ENCODE results near the gene CCIN. TPM values are rescaled to one million over a fixed set of nuclear protein-coding genes. Genes with fewer than 3 reads are reported as not detected.

The CCIN gene
- total RNA-seq, 1 experiment from 2014 or later = 0.13 TPM

DNA sequence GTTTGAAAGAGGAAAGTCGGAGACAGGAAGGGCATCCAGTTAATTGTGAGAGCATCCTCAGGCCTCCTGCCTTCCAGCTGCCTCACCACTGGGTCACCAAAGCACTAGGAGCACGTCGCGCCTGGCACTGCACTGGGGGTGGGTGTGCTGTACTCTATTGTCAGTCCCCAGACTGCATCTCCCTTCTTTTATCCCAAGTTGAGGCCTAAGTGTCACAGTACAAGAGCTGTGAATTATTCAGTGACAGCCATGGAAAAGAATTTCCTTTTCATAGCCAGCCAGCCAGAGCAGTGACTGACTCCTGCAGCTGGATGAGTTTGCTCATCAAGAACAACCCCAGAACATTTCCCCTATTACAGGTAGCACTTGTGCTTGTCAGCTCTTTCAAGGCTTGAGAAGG, 37.8 kb downstream of the CCIN start:
- in situ Hi-C loops (cut with HindIII; ENCODE audit: low pct_unique_long_range_greater_than_20kb, low sequenced_read_pairs) = no loop called here
- intact Hi-C loops (cut with micrococcal nuclease; ENCODE audit: unreplicated experiment) = no loop called here
- no TSS peak for BruUV-seq (replicated peaks)

DNA sequence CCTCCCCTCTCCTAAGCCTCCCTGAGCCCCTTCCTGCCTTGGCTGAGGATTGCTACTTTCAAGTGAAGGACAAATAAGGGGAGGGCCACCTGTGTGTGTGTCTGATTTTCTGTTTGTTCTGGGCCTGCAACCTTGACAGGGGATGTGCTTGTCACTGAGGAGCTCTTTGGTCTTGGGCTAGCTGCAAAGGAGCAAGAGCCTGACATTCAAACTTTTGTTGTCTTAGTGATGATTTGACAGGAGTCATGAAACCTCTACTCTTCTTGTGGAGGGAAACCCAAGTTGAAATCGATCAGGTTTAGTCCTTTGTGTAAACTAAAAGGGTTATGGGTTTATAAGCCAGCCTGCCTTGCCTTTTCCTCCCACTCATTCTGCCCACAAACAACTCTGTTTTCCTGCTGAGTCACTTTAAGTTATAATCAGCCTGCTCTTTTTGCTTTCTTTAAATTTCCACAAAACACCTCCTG, 38.4 kb downstream of the CCIN start:
- H3K4me1 ChIP-seq (ENCODE audit: control insufficient read depth, insufficient read depth, low read length) = peaks cover 11% of the 10 kb centered on the region; the same call in 1 of the 2 replicates
- DNase-seq (ENCODE audit: low read depth, low spot score) (no peak), ATAC-seq (no peak)
- BruUV-seq (replicated peaks) = no TSS peak
- ChIA-PET POLR2A (interaction anchor here (0.5 to 0.8 kb wide), 2 partner anchors 17 to 18 kb away, joined by 3 to 4 read pairs; no protein-coding TSS in a partner anchor), CTCF (no interaction called here)
- intact Hi-C loops (cut with micrococcal nuclease; ENCODE audit: unreplicated experiment) = no loop called here
- peak overlapping the region; percentile 25; the same call in 1 of the 2 replicates for H3K27ac ChIP-seq (ENCODE audit: low read length)
- TF ChIP-seq, protein P1, sequence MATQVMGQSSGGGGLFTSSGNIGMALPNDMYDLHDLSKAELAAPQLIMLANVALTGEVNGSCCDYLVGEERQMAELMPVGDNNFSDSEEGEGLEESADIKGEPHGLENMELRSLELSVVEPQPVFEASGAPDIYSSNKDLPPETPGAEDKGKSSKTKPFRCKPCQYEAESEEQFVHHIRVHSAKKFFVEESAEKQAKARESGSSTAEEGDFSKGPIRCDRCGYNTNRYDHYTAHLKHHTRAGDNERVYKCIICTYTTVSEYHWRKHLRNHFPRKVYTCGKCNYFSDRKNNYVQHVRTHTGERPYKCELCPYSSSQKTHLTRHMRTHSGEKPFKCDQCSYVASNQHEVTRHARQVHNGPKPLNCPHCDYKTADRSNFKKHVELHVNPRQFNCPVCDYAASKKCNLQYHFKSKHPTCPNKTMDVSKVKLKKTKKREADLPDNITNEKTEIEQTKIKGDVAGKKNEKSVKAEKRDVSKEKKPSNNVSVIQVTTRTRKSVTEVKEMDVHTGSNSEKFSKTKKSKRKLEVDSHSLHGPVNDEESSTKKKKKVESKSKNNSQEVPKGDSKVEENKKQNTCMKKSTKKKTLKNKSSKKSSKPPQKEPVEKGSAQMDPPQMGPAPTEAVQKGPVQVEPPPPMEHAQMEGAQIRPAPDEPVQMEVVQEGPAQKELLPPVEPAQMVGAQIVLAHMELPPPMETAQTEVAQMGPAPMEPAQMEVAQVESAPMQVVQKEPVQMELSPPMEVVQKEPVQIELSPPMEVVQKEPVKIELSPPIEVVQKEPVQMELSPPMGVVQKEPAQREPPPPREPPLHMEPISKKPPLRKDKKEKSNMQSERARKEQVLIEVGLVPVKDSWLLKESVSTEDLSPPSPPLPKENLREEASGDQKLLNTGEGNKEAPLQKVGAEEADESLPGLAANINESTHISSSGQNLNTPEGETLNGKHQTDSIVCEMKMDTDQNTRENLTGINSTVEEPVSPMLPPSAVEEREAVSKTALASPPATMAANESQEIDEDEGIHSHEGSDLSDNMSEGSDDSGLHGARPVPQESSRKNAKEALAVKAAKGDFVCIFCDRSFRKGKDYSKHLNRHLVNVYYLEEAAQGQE (IDR thresholded peaks at IDR 0.05; ENCODE audit: insufficient read depth in 1 of 2, low read depth in 2 of 2, low read length in 1 of 2) = no peak
- TF ChIP-seq SIN3A (IDR thresholded peaks at IDR 0.05; ENCODE audit: borderline replicate concordance, insufficient read depth, low read depth, low read length) (no peak), POLR2AphosphoS5 (IDR thresholded peaks at IDR 0.05; ENCODE audit: low read depth, low read length) (no peak), TCF7L2 (IDR thresholded peaks at IDR 0.05; ENCODE audit: low read depth, low read length) (no peak)
- TF ChIP-seq, protein P2, sequence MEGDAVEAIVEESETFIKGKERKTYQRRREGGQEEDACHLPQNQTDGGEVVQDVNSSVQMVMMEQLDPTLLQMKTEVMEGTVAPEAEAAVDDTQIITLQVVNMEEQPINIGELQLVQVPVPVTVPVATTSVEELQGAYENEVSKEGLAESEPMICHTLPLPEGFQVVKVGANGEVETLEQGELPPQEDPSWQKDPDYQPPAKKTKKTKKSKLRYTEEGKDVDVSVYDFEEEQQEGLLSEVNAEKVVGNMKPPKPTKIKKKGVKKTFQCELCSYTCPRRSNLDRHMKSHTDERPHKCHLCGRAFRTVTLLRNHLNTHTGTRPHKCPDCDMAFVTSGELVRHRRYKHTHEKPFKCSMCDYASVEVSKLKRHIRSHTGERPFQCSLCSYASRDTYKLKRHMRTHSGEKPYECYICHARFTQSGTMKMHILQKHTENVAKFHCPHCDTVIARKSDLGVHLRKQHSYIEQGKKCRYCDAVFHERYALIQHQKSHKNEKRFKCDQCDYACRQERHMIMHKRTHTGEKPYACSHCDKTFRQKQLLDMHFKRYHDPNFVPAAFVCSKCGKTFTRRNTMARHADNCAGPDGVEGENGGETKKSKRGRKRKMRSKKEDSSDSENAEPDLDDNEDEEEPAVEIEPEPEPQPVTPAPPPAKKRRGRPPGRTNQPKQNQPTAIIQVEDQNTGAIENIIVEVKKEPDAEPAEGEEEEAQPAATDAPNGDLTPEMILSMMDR (IDR thresholded peaks at IDR 0.05) = no peak
- in situ Hi-C loops (cut with HindIII; ENCODE audit: low pct_unique_long_range_greater_than_20kb, low sequenced_read_pairs) = no loop called here
- H3K36me3 ChIP-seq (ENCODE audit: control insufficient read depth, insufficient read depth, low read length) = peaks cover 76% of the 10 kb centered on the region
- H3K27me3 ChIP-seq (ENCODE audit: control insufficient read depth, insufficient read depth, low read length) = no peaks in the 10 kb centered on the region
- H3K4me3 ChIP-seq (ENCODE audit: low read depth in 2 of 2, low read length in 2 of 2) = no peak overlapping the region
- no peaks in the 10 kb centered on the region for H3K9me3 ChIP-seq (ENCODE audit: control insufficient read depth, insufficient read depth, low read depth, low read length)

More for the DNA sequence above, 37.8 kb downstream of the CCIN start:
- peaks cover 76% of the 10 kb centered on the region for H3K36me3 ChIP-seq (ENCODE audit: control insufficient read depth, insufficient read depth, low read length)
- H3K27me3 ChIP-seq (ENCODE audit: control insufficient read depth, insufficient read depth, low read length) = no peaks in the 10 kb centered on the region
- no peak; the same call in 1 of the 2 replicates for ATAC-seq
- no peaks in the 10 kb centered on the region for H3K9me3 ChIP-seq (ENCODE audit: control insufficient read depth, insufficient read depth, low read depth, low read length)
- peaks cover 11% of the 10 kb centered on the region; the same call in 1 of the 2 replicates for H3K4me1 ChIP-seq (ENCODE audit: control insufficient read depth, insufficient read depth, low read length)
- ChIA-PET POLR2A (interaction anchor here (0.8 kb wide), 1 partner anchor 17 kb away, joined by 4 read pairs; no protein-coding TSS in a partner anchor), CTCF (no interaction called here)
- TF ChIP-seq TCF7L2 (IDR thresholded peaks at IDR 0.05; ENCODE audit: low read depth, low read length) (no peak), SIN3A (IDR thresholded peaks at IDR 0.05; ENCODE audit: borderline replicate concordance, insufficient read depth, low read depth, low read length) (no peak)
- TF ChIP-seq, protein P2 (IDR thresholded peaks at IDR 0.05) = no peak
- H3K27ac ChIP-seq (ENCODE audit: low read length) = no peak overlapping the region
- H3K4me3 ChIP-seq (ENCODE audit: low read depth in 2 of 2, low read length in 2 of 2) = no peak overlapping the region
- DNase-seq (ENCODE audit: low read depth, low spot score) = no peak

All from Panc1 (cell line).